ENCODE results near the gene SIGLEC9. TPM values are rescaled to one million over a fixed set of nuclear protein-coding genes. Genes with fewer than 3 reads are reported as not detected.

Gene SIGLEC9
- total and polyA plus RNA-seq, 2 of the 8 experiments (the other 6 are each of a cell fraction or from before 2014, with no cell fraction given), result not detected

DNA sequence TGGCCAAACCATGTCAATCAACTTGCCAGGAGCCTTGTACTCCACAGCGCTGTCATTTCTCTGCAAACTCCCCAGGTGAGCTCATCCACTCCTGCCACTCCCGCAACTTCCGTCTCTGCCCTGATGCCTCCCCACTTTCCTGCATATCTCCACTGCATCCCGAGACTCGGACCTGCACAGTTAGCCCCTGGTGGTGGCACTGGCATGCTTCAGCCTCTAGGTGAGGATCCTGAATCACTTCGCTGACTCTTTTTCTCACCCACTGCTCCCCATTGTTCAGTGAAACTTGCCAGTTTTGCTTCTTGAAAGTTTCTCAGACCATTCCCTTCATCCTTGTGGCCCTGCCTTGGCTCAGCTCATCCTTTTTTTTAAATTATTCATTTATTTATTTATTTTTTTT, 13.1 kb upstream of the SIGLEC9 start:
- no peak overlapping the region for H3K56ac ChIP-seq (replicated peaks; ENCODE audit: insufficient read length, low read depth, low read length)
- H3K4me3 ChIP-seq (ENCODE audit: extremely low read depth in 1 of 4, insufficient read depth in 2 of 4, low read depth in 3 of 4, low read length in 4 of 4), result no peak overlapping the region
- peaks cover 3% of the 10 kb centered on the region for H3K79me1 ChIP-seq (ENCODE audit: low read depth, low read length)
- 62% methylated on average over 6 of the region's 6 CpGs; no CpG with 5 or more reads in 1 of the 2 experiments for WGBS, 2 experiments (ENCODE audit: extremely low coverage in 1 of 2, insufficient coverage in 1 of 2, insufficient read length in 1 of 2, insufficient replicate concordance in 2 of 2, low coverage in 1 of 2, low lambda C conversion rate in 2 of 2, missing lambda C conversion rate in 1 of 2)
- no peak overlapping the region for H4K91ac ChIP-seq (replicated peaks; ENCODE audit: insufficient read length, low read length)
- no peak for FAIRE-seq
- H3K4me2 ChIP-seq (ENCODE audit: insufficient read depth in 1 of 2, low read depth in 2 of 2, low read length in 2 of 2), result no peak overlapping the region
- H3K4ac ChIP-seq (replicated peaks; ENCODE audit: insufficient read length, low read depth, low read length), result no peak overlapping the region
- peaks cover 11% of the 10 kb centered on the region for H3K23me2 ChIP-seq (ENCODE audit: low read depth, low read length)
- no peak overlapping the region for H2BK120ac ChIP-seq (replicated peaks; ENCODE audit: low read depth, low read length)
- ChIA-PET POLR2A (ENCODE audit: partially characterized antibody) (no interaction called here), CTCF (ENCODE audit: partially characterized antibody) (interaction anchor here (1.1 to 1.4 kb wide), 5 partner anchors 8 to 156 kb away, joined by 3 to 4 read pairs (median 3); no protein-coding TSS in a partner anchor)
- H3K36me3 ChIP-seq (ENCODE audit: control insufficient read depth in 2 of 4, insufficient read depth in 4 of 4, low read length in 3 of 4), result no peaks in the 10 kb centered on the region
- no peak overlapping the region for H3K9ac ChIP-seq (replicated peaks in 1 of 4; ENCODE audit: extremely low read depth in 1 of 4, low read depth in 3 of 4, low read length in 3 of 4)
- no peak overlapping the region for H3K14ac ChIP-seq (ENCODE audit: insufficient read length)
- H3K27ac ChIP-seq (ENCODE audit: low read depth, low read length), result no peak overlapping the region
- no peak overlapping the region for H3K23ac ChIP-seq (ENCODE audit: insufficient read length)
- H3K18ac ChIP-seq (ENCODE audit: extremely low read depth, low read length), result no peak overlapping the region
- no peak overlapping the region for H2AK5ac ChIP-seq (ENCODE audit: low read depth, low read length)
- H3K4me1 ChIP-seq (replicated peaks in 1 of 4; ENCODE audit: control insufficient read depth in 3 of 4, insufficient read depth in 4 of 4, low read length in 3 of 4), result peaks cover 0 to 6% (median 0%) of the 10 kb centered on the region in 4 experiments; a peak in 3 of 7 replicates
- H2BK20ac ChIP-seq (ENCODE audit: low read length), result no peak overlapping the region
- no peak for DNase-seq (ENCODE audit: low read depth in 1 of 2, low spot score in 2 of 2)
- no peak overlapping the region for H2BK15ac ChIP-seq (ENCODE audit: low read length)
- TF ChIP-seq, protein P1, sequence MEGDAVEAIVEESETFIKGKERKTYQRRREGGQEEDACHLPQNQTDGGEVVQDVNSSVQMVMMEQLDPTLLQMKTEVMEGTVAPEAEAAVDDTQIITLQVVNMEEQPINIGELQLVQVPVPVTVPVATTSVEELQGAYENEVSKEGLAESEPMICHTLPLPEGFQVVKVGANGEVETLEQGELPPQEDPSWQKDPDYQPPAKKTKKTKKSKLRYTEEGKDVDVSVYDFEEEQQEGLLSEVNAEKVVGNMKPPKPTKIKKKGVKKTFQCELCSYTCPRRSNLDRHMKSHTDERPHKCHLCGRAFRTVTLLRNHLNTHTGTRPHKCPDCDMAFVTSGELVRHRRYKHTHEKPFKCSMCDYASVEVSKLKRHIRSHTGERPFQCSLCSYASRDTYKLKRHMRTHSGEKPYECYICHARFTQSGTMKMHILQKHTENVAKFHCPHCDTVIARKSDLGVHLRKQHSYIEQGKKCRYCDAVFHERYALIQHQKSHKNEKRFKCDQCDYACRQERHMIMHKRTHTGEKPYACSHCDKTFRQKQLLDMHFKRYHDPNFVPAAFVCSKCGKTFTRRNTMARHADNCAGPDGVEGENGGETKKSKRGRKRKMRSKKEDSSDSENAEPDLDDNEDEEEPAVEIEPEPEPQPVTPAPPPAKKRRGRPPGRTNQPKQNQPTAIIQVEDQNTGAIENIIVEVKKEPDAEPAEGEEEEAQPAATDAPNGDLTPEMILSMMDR (IDR thresholded peaks at IDR 0.05; ENCODE audit: control extremely low read depth in 1 of 3, insufficient read depth in 1 of 3, low read depth in 1 of 3, low read length in 3 of 3), result peak; percentile 55 to 70 (median 66)
- TF ChIP-seq FOSL1 (IDR thresholded peaks at IDR 0.05; ENCODE audit: insufficient read depth, low read depth, low read length), result no peak
- H3K27me3 ChIP-seq (replicated peaks in 1 of 4; ENCODE audit: control insufficient read depth in 3 of 4, extremely low read depth in 1 of 4, insufficient read depth in 3 of 4, low read length in 3 of 4), result peaks cover 0 to 13% (median 0%) of the 10 kb centered on the region in 4 experiments; a peak in 4 of 7 replicates
- H3K79me2 ChIP-seq (ENCODE audit: control insufficient read depth in 1 of 2, insufficient read depth in 2 of 2, low read length in 2 of 2), result no peaks in the 10 kb centered on the region
- no peak overlapping the region; the same call in 1 of the 2 replicates for H4K8ac ChIP-seq (ENCODE audit: extremely low read depth, insufficient read depth, low read length)
- H3K9me3 ChIP-seq (ENCODE audit: insufficient read depth in 2 of 2, low read depth in 1 of 2, low read length in 1 of 2), result no peaks in the 10 kb centered on the region
- H2AFZ ChIP-seq (ENCODE audit: low read length), result no peak overlapping the region
- no peak overlapping the region for H4K5ac ChIP-seq (ENCODE audit: insufficient read length, low read depth, low read length)
- H4K20me1 ChIP-seq (replicated peaks in 1 of 2; ENCODE audit: control insufficient read depth in 1 of 2, insufficient read depth in 2 of 2, low read length in 2 of 2), result peaks cover 2 to 6% of the 10 kb centered on the region in 2 experiments
- no peak overlapping the region for H2BK5ac ChIP-seq (ENCODE audit: low read depth, low read length)
- no peak overlapping the region for H2BK12ac ChIP-seq (ENCODE audit: low read depth, low read length)

Data from H1 (cell line).